HG03354 (cell line): ENCODE results near the gene WDR7.

ENCODE experiments used
- ATAC-seq: cut with Tn5 transposase; IDR thresholded peaks from one replicate; pipeline ENCODE4 v1.9.1; 2021; ENCODE audit warnings: mild to moderate bottlenecking; ENCODE audit not compliant: unreplicated experiment, poor library complexity, severe bottlenecking

Gene WDR7

GRCh38 chr18:56650944-56651770, at the start of gene WDR7:
WDR7 (plus strand) TSS chr18:56651359; CDS start chr18:56672516, 21,157 bp downstream.
- ATAC-seq = peak; percentile 98

GRCh38 chr18:56606618-56607017, 44.5 kb upstream of the WDR7 start:
- ATAC-seq = no peak

GRCh38 chr18:56615738-56616520, 35.2 kb upstream of the WDR7 start:
- peak; percentile 52 for ATAC-seq

- ATAC-seq = no peak
Measured at GRCh38 chr18:56627991-56628390, 23.2 kb upstream of the WDR7 start.

- no peak for ATAC-seq
Measured at GRCh38 chr18:56632070-56633022, 18.8 kb upstream of the WDR7 start.

GRCh38 chr18:56635007-56635406, 16.2 kb upstream of the WDR7 start:
- ATAC-seq = no peak

- no peak for ATAC-seq
Measured at GRCh38 chr18:56637176-56637575, 14.0 kb upstream of the WDR7 start.

GRCh38 chr18:56637711-56638231, 13.4 kb upstream of the WDR7 start:
- ATAC-seq = peak; percentile 24

- ATAC-seq = peak; percentile 96
Measured at GRCh38 chr18:56638232-56639103, 12.7 kb upstream of the WDR7 start, which contains the start of gene TXNL1. TXNL1 (minus strand) TSS chr18:56638592; CDS start chr18:56638440, 152 bp downstream.

- ATAC-seq = no peak
Measured at GRCh38 chr18:56639104-56639381, 12.1 kb upstream of the WDR7 start.

GRCh38 chr18:56639571-56639970, 11.6 kb upstream of the WDR7 start:
- ATAC-seq = no peak

- ATAC-seq = no peak
Measured at GRCh38 chr18:56641714-56642337, 9.3 kb upstream of the WDR7 start.

- no peak for ATAC-seq
Measured at GRCh38 chr18:56643381-56643780, 7.8 kb upstream of the WDR7 start.

- ATAC-seq = peak; percentile 52
Measured at GRCh38 chr18:56645415-56646016, 5.6 kb upstream of the WDR7 start.

GRCh38 chr18:56647071-56647470, 4.1 kb upstream of the WDR7 start:
- no peak for ATAC-seq

- no peak for ATAC-seq
Measured at GRCh38 chr18:56647951-56648893, 2.9 kb upstream of the WDR7 start.

GRCh38 chr18:56649996-56650395, 1.2 kb upstream of the WDR7 start:
- ATAC-seq = no peak
